Inflammatory macrophage treated with lipopolysaccharide for 1 hour (primary cell): ENCODE results near the gene GALNTL6.

Experiments used
- DNase-seq, 2 donors: peaks; one replicate each; pipeline ENCODE4 v3.0.0-alpha.2; 2020 to 2022

The GALNTL6 gene

GRCh38 chr4:172127168-172127567, 314.0 kb downstream of the GALNTL6 start:
- no peak for DNase-seq

GRCh38 chr4:172129593-172129992, 316.4 kb downstream of the GALNTL6 start:
- DNase-seq: no peak

- no peak for DNase-seq
These were observed 321.3 kb downstream of the GALNTL6 start for GRCh38 chr4:172134521-172134920.

GRCh38 chr4:172141025-172141424, 327.8 kb downstream of the GALNTL6 start:
- no peak for DNase-seq

- no peak for DNase-seq
These were observed 329.1 kb downstream of the GALNTL6 start for GRCh38 chr4:172142281-172142741.

- no peak for DNase-seq
These were observed 330.6 kb downstream of the GALNTL6 start for GRCh38 chr4:172143605-172144314.

GRCh38 chr4:172147687-172148086, 334.5 kb downstream of the GALNTL6 start:
- DNase-seq: no peak

GRCh38 chr4:172149329-172149728, 336.1 kb downstream of the GALNTL6 start:
- no peak for DNase-seq

- no peak for DNase-seq
These were observed 339.1 kb downstream of the GALNTL6 start for GRCh38 chr4:172152284-172152683.

GRCh38 chr4:172153719-172154118, 340.5 kb downstream of the GALNTL6 start:
- DNase-seq: no peak

- no peak for DNase-seq
These were observed 342.7 kb downstream of the GALNTL6 start for GRCh38 chr4:172155838-172156345.

- no peak for DNase-seq
These were observed 344.7 kb downstream of the GALNTL6 start for GRCh38 chr4:172157946-172158345.

GRCh38 chr4:172163215-172163614, 350.0 kb downstream of the GALNTL6 start:
- no peak for DNase-seq

- DNase-seq: no peak
These were observed 355.7 kb downstream of the GALNTL6 start for GRCh38 chr4:172168888-172169287.

GRCh38 chr4:172169871-172170270, 356.7 kb downstream of the GALNTL6 start:
- no peak for DNase-seq

- no peak for DNase-seq
These were observed 360.0 kb downstream of the GALNTL6 start for GRCh38 chr4:172173206-172173605.

GRCh38 chr4:172177382-172177781, 364.2 kb downstream of the GALNTL6 start:
- DNase-seq: no peak

- DNase-seq: no peak
These were observed 375.2 kb downstream of the GALNTL6 start for GRCh38 chr4:172188248-172188988.

GRCh38 chr4:172202480-172203076, 389.4 kb downstream of the GALNTL6 start:
- peak; percentile 4 to 38 for DNase-seq

GRCh38 chr4:172207258-172207657, 394.1 kb downstream of the GALNTL6 start:
- DNase-seq: peak; percentile 36 to 37

GRCh38 chr4:172207886-172208285, 394.7 kb downstream of the GALNTL6 start:
- DNase-seq: peak; percentile 29 to 53

GRCh38 chr4:172220679-172221078, 407.5 kb downstream of the GALNTL6 start:
- DNase-seq: no peak

- DNase-seq: no peak
These were observed 412.3 kb downstream of the GALNTL6 start for GRCh38 chr4:172225457-172225856.

GRCh38 chr4:172232966-172233365, 419.8 kb downstream of the GALNTL6 start:
- no peak for DNase-seq
